ENCODE results near the gene VNN1. TPM values are rescaled to one million over a fixed set of nuclear protein-coding genes. Genes with fewer than 3 reads are reported as not detected.

VNN1 gene
- total RNA-seq, 1 experiment from 2014 or later: not detected

GRCh38 chr6:132703936-132704335 lies 9.9 kb downstream of the VNN1 start:
- no peak overlapping the region for H3K4me3 ChIP-seq (ENCODE audit: low read depth, low read length, poor library complexity, severe bottlenecking)
- H3K27ac ChIP-seq (ENCODE audit: low read depth, low read length, poor library complexity, severe bottlenecking): no peak overlapping the region
- POLR2A ChIA-PET (ENCODE audit: low non-redundant PET): no interaction called here
- no peak for DNase-seq (ENCODE audit: low spot score)
- CTCF ChIA-PET: interaction anchor here (0.5 kb wide), 1 partner anchor 61 kb away, joined by 6 read pairs; no protein-coding TSS in a partner anchor
- no peaks in the 10 kb centered on the region for H3K4me1 ChIP-seq (ENCODE audit: insufficient read depth, low read length, poor library complexity, severe bottlenecking)
- TF ChIP-seq CTCF (conservative IDR thresholded peaks at IDR 0.05; ENCODE audit: low read depth, low read length) (no peak), EZH2 (IDR thresholded peaks at IDR 0.05; ENCODE audit: borderline replicate concordance, low read depth, low read length, poor library complexity, severe bottlenecking) (no peak)
- no peaks in the 10 kb centered on the region for H3K9me3 ChIP-seq (ENCODE audit: low read depth, low read length, poor library complexity, severe bottlenecking)
- no TSS peak for BruUV-seq (replicated peaks)
- intact Hi-C loops (cut with micrococcal nuclease; ENCODE audit: unreplicated experiment): no loop called here
- no peaks in the 10 kb centered on the region for H3K36me3 ChIP-seq (ENCODE audit: insufficient read depth, low read length, poor library complexity, severe bottlenecking)
- H3K27me3 ChIP-seq (replicated peaks; ENCODE audit: insufficient read depth, low read depth, low read length, poor library complexity): peaks cover 36% of the 10 kb centered on the region

GRCh38 chr6:132698608-132699007 lies 15.2 kb downstream of the VNN1 start:
- intact Hi-C loops (cut with micrococcal nuclease; ENCODE audit: unreplicated experiment): no loop called here
- H3K4me3 ChIP-seq (ENCODE audit: low read depth, low read length, poor library complexity, severe bottlenecking): no peak overlapping the region
- BruUV-seq (replicated peaks): no TSS peak
- H3K27me3 ChIP-seq (replicated peaks; ENCODE audit: insufficient read depth, low read depth, low read length, poor library complexity): peaks cover 23% of the 10 kb centered on the region
- ChIA-PET CTCF (no interaction called here), POLR2A (ENCODE audit: low non-redundant PET) (no interaction called here)
- H3K9me3 ChIP-seq (ENCODE audit: low read depth, low read length, poor library complexity, severe bottlenecking): no peaks in the 10 kb centered on the region
- TF ChIP-seq EZH2 (IDR thresholded peaks at IDR 0.05; ENCODE audit: borderline replicate concordance, low read depth, low read length, poor library complexity, severe bottlenecking) (no peak), CTCF (conservative IDR thresholded peaks at IDR 0.05; ENCODE audit: low read depth, low read length) (no peak)
- no peaks in the 10 kb centered on the region for H3K36me3 ChIP-seq (ENCODE audit: insufficient read depth, low read length, poor library complexity, severe bottlenecking)
- no peak overlapping the region for H3K27ac ChIP-seq (ENCODE audit: low read depth, low read length, poor library complexity, severe bottlenecking)
- H3K4me1 ChIP-seq (ENCODE audit: insufficient read depth, low read length, poor library complexity, severe bottlenecking): no peaks in the 10 kb centered on the region
- DNase-seq (ENCODE audit: low spot score): no peak

GRCh38 chr6:132695773-132696172 lies 18.1 kb downstream of the VNN1 start:
- ChIA-PET CTCF (no interaction called here), POLR2A (ENCODE audit: low non-redundant PET) (no interaction called here)
- no TSS peak for BruUV-seq (replicated peaks)
- DNase-seq (ENCODE audit: low spot score): no peak
- H3K27ac ChIP-seq (ENCODE audit: low read depth, low read length, poor library complexity, severe bottlenecking): no peak overlapping the region
- no peaks in the 10 kb centered on the region for H3K36me3 ChIP-seq (ENCODE audit: insufficient read depth, low read length, poor library complexity, severe bottlenecking)
- H3K4me1 ChIP-seq (ENCODE audit: insufficient read depth, low read length, poor library complexity, severe bottlenecking): no peaks in the 10 kb centered on the region
- H3K27me3 ChIP-seq (replicated peaks; ENCODE audit: insufficient read depth, low read depth, low read length, poor library complexity): peaks cover 22% of the 10 kb centered on the region
- no peaks in the 10 kb centered on the region for H3K9me3 ChIP-seq (ENCODE audit: low read depth, low read length, poor library complexity, severe bottlenecking)
- no peak overlapping the region for H3K4me3 ChIP-seq (ENCODE audit: low read depth, low read length, poor library complexity, severe bottlenecking)
- TF ChIP-seq CTCF (conservative IDR thresholded peaks at IDR 0.05; ENCODE audit: low read depth, low read length): no peak
- intact Hi-C loops (cut with micrococcal nuclease; ENCODE audit: unreplicated experiment): no loop called here

Measured in A673 (cell line).